TTC549 (cell line): ENCODE results near the gene LRRC34.
A peak's percentile ranks its signal among the peaks of the same experiment; 100 is the strongest.

ENCODE experiments used
- FAIRE-seq: peaks from 2 replicates; lab custom pipeline; 2012; peaks lifted over from hg19 to GRCh38; lab: Jason Lieb, UNC

Gene LRRC34

GRCh38 chr3:169813757-169814517, 1.2 kb upstream of the LRRC34 start:
- FAIRE-seq, result no peak

- FAIRE-seq, result no peak
Observed at GRCh38 chr3:169813278-169813677, 574 bp upstream of the LRRC34 start.

GRCh38 chr3:169811631-169812331, 923 bp downstream of the LRRC34 start:
- no peak for FAIRE-seq

DNA sequence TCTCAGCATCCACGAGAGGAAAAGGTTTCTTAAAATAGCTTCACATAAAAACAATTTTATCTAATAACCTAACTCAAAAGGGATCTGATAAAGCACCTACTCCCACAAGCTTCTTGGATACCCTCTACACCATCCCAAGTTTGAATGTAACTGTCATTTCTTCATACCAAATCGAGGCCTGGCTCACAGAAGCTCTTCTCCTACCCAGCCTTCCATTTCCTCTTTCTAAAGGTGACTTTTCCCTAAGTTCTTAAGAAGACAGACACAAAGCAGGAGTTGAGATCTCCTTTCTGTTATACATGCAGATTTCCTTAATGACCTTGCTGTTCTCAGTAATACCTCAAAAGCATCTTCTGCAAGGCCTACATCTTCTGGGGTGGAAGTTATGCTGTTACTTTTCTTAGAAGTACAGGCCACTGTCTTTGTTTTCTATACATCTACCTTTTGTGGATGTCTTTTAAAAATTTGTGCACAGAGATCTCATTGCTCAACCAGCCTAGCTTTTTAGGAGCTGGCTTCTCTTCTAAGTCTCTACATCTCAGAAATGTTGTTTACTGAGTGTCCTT, 3.4 kb downstream of the LRRC34 start:
- FAIRE-seq, result no peak

GRCh38 chr3:169804681-169805080, 8.0 kb downstream of the LRRC34 start:
- FAIRE-seq, result no peak

- FAIRE-seq, result no peak
Observed at GRCh38 chr3:169792359-169792758, 20.3 kb downstream of the LRRC34 start.

GRCh38 chr3:169790687-169791429, 21.8 kb downstream of the LRRC34 start:
- FAIRE-seq, result no peak

- FAIRE-seq, result no peak
Observed at GRCh38 chr3:169790219-169790618, 22.5 kb downstream of the LRRC34 start.

GRCh38 chr3:169787791-169788190, 24.9 kb downstream of the LRRC34 start:
- FAIRE-seq, result no peak

- no peak for FAIRE-seq
Observed at GRCh38 chr3:169787120-169787519, 25.6 kb downstream of the LRRC34 start.

GRCh38 chr3:169781209-169781855, 31.4 kb downstream of the LRRC34 start:
- FAIRE-seq, result no peak

GRCh38 chr3:169780742-169781141, 32.0 kb downstream of the LRRC34 start:
- FAIRE-seq, result no peak

DNA sequence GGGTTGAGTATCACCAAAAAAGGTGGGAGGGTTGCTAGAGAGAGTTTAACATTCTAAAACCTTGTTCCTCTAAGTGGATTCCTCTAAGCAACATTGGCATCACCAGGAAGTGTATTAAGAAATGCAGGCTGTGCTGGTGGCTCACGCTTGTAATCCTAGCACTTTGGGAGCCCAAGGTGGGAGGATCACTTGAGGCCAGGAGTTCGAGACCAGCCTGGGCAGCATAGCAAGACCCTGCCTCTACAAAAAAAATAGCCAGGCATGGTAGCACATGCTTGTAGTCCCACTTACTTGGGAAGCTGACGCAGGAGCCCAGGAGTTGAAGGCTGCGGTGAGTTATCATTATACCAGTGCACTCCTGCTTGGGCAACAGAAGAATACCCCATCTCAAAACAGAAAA, 34.9 kb downstream of the LRRC34 start:
- FAIRE-seq, result no peak

GRCh38 chr3:169774186-169774585, 38.5 kb downstream of the LRRC34 start:
- FAIRE-seq, result no peak

DNA sequence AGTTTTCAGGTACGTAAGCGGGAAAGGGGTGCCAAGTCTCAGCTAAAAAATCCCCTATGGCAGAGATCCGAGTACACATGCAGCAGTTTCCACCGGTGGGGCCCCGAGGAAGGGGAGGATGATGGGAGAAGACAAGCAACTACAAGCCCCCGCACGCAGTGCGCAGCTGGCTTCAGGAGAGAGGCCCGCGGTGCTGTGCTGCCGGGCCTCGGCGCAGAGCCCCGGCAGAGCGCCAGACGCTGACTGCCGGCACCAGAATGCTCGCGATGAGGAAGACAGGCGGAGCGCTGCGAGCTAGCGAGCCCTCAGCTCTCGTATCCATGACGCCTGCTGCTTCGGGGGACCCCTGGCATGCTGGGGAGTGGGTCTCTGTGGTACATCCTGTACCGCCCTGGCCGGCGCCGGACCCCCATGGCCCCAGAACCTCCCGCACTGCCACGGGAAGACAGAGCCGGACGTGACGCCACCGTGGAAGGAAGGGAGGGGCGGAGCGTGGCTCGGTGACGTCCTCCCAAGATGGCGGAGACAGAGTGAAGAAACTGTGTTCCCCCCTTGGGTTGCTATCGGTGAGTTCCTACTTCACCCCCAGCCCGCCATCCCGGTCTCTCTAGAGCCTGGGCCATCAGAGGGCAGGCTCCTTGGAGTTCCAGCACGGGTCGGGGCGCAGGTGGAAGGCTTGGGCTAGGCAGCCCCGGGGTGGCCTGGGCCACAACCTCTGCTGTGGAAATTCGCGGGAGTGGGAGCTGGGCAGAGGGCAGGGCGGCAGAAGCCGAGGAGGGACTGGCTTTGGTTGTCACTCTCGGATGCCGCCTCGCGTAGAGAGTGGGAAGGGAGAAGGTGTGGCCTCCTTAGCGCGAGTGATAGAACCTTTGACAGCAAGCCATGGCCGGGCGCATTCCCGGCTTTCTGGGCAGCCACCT, 39.5 kb downstream of the LRRC34 start, which contains the start of gene MYNN:
Gene MYNN, plus strand, starts transcription at position 500 of the 920 bp plus-strand sequence. CDS start 900 bp downstream, outside the sequence.
- FAIRE-seq, result no peak

DNA sequence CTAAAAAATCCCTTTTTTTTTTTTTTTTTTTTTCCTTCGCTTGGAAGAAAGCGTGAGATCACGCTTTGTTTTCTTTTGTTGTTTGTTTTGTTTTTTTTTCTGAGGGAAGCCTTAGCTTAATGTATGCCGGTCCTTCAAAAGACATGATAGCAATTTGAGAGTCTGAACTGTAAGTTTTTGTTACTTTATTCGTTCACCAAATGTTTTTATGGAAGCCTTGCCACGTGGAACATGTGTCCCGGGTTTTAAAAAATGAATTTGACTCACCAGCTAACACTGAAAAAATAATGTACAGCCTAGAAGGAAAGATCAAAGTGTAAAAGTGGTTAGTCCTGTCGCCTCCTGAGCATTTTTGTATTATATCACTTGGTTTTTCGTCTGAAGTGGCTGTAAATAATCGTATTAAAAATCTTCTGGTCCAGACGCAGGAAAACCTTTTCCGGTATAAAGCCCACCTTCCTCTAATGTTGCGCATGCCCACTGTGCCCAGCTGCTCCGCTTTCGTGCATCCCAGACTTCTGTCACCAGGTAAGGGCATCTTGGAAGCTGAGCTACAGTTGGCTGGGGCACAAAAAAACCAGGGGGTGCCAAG, 40.3 kb downstream of the LRRC34 start:
- FAIRE-seq, result no peak

GRCh38 chr3:169771497-169772304, 41.0 kb downstream of the LRRC34 start:
- peak; percentile 45 for FAIRE-seq

DNA sequence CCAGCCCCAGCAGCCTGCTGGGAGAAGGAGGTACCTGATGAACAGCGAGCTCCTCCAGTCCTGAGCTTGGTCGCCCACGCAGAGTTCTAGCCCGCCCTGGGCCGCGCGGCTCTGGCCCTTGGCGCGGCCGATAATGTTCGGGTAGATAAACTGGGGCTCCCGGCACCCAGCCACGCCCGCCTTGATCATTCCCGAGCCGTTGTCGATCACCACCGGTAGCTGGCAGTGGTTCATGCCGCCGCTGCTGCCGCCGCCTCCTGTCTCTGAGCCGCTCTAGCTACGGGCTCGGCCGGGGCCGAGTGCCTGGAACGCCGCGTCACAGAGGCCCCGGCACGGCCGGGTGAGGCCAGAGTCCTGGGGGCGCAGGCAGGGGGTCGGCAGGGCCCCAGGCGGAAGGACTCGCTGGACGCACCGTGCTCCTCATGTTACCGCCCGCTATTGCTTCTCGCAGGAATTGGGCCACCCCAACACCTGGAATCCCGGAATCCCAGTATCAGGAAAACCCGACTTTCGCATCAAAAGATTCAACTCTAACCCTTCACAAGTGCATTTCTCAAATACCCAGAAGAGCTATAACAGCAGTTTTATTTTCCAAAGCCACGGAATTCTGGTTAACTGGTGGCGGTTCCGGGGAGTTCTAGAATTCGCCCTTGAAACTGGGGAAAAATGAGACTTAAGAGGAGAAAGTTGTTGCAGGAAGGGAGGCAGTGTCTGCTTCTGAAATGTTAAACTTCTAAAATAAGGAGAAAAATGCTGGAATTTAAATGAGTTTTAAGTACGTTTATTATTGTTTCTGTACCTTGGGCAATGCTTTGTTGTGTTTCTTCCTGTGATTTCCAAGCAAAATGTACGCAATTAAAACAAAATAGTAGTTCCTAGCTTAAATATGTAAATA, 43.2 kb downstream of the LRRC34 start, which contains the start of gene ACTRT3:
Gene ACTRT3, minus strand, starts transcription at position 275 of the 895 bp plus-strand sequence. Its CDS starts 41 bp downstream, at position 234.
- FAIRE-seq, result no peak
